Kidney (tissue), 14 donors: ENCODE results near the gene TPO. TPM values are rescaled to one million over a fixed set of nuclear protein-coding genes. Genes with fewer than 3 reads are reported as not detected.
A peak's percentile ranks its signal among the peaks of the same experiment; 100 is the strongest.

Experiments used
- DNase-seq, 5 donors: peaks; one replicate each; pipeline ENCODE4 v3.0.0-alpha.2; 2013 to 2020
- FAIRE-seq: peaks from 2 replicates; lab custom pipeline; 2012; peaks lifted over from hg19 to GRCh38; lab: Jason Lieb, UNC
- H3K27ac ChIP-seq, 2 donors: one replicate each; pipeline ENCODE4 v1.7.0; 2013; ENCODE audit warnings: low read depth in 2 of 2, low read length in 2 of 2, inconsistent platforms in 1 of 2
- H3K27me3 ChIP-seq: one replicate; pipeline ENCODE4 v1.7.1; 2013; ENCODE audit warnings: low read length, inconsistent platforms; ENCODE audit not compliant: control insufficient read depth, insufficient read depth
- H3K36me3 ChIP-seq, 3 donors: one replicate each; pipeline versions ENCODE4 v1.7.0 to v1.7.1; 2013; ENCODE audit warnings: low read length in 3 of 3, control low read depth in 1 of 3, inconsistent platforms in 1 of 3; ENCODE audit not compliant: insufficient read depth in 3 of 3, control insufficient read depth in 2 of 3
- H3K4me1 ChIP-seq, 3 donors: one replicate each; pipeline versions ENCODE4 v1.7.0 to v1.7.1; 2013; ENCODE audit warnings: low read length in 3 of 3, inconsistent platforms in 1 of 3, low read depth in 1 of 3; ENCODE audit not compliant: control insufficient read depth in 2 of 3, insufficient read depth in 2 of 3
- H3K4me3 ChIP-seq, 3 donors: one replicate each; pipeline versions ENCODE4 v1.7.0 to v1.8.1; 2013; ENCODE audit warnings: low read length in 3 of 3, control low read depth in 1 of 3, inconsistent platforms in 1 of 3
- H3K9ac ChIP-seq, 3 donors: one replicate each; pipeline versions ENCODE4 v1.7.0 to v1.7.1; 2013; ENCODE audit warnings: low read length in 3 of 3, control low read depth in 1 of 3, inconsistent platforms in 1 of 3
- H3K9me3 ChIP-seq, 3 donors: one replicate each; pipeline versions ENCODE4 v1.7.0 to v1.7.1; 2013; ENCODE audit warnings: low read length in 3 of 3, control low read depth in 1 of 3, inconsistent platforms in 1 of 3; ENCODE audit not compliant: control insufficient read depth in 2 of 3, insufficient read depth in 1 of 3
- CTCF ChIP-seq: IDR thresholded peaks from 3 replicates; pipeline ENCODE4 v1.5.1; 2012; ENCODE audit warnings: mild to moderate bottlenecking, moderate library complexity, borderline replicate concordance; ENCODE audit not compliant: insufficient read depth; ENCODE audit errors: extremely low read depth
- intact Hi-C: fragments of 100-400 bp; cut with DNase I; formaldehyde crosslinking; loops from one replicate; pipeline ENCODE4 v1.11.1; 2022
- polyA plus RNA-seq: library from polyadenylated mRNA; stranded (reverse); fragments of 350-450 nt; fragmentation: Illumina TruSeq; extraction: RNeasy Lipid Tissue Mini Kit (QIAGEN cat#74804); gene quantifications from one replicate; pipeline ENCODE4 v1.2.3, GENCODE V29; 2014; ENCODE audit warnings: low read depth, low replicate concordance; ENCODE audit not compliant: insufficient read depth
- total RNA-seq: library from RNA; stranded (reverse); fragmentation: NEBNext Ultra II Directional; extraction: Animal tissue kit (Norgen Biotek cat#: 25700); gene quantifications from one replicate; pipeline ENCODE4 v1.2.1, GENCODE V29; 2021
- donor health status: control.
- donor health status: control.
- donor health status: control.
- donor health status: control.
- donor health status: control.
- donor health status: DM: yes; HTN: yes; CAD: no.
- donor health status: Normal renal cell carcinoma (clear cell type).

The TPO gene
- total and polyA plus RNA-seq, 2 donors from 2014 or later, result not detected

- Histone ChIP-seq H3K4me3 (no peak overlapping the region), H3K27ac (no peak overlapping the region), H3K9me3 (no peaks in the 10 kb centered on the region), H3K36me3 (no peaks in the 10 kb centered on the region), H3K4me1 (no peaks in the 10 kb centered on the region), H3K9ac (no peak overlapping the region), H3K27me3 (no peaks in the 10 kb centered on the region)
- DNase-seq, result peak in 2 of 5 donors; percentile 23 to 60
- no peak for TF ChIP-seq CTCF
- intact Hi-C loops, result no loop called here
- no peak for FAIRE-seq
These were observed 126.7 kb downstream of the TPO start for GRCh38 chr2:1539973-1540372.

- DNase-seq, result peak in 2 of 5 donors; percentile 34 to 59
- H3K36me3 ChIP-seq, result no peaks in the 10 kb centered on the region
- intact Hi-C loops, result no loop called here
- no peaks in the 10 kb centered on the region for H3K9me3 ChIP-seq
- no peak overlapping the region for H3K4me3 ChIP-seq
- H3K4me1 ChIP-seq, result no peaks in the 10 kb centered on the region
- no peak for TF ChIP-seq CTCF
- no peak for FAIRE-seq
- no peak overlapping the region for H3K27ac ChIP-seq
- H3K27me3 ChIP-seq, result no peaks in the 10 kb centered on the region
- H3K9ac ChIP-seq, result no peak overlapping the region
These were observed 127.2 kb downstream of the TPO start for GRCh38 chr2:1540481-1540880.

GRCh38 chr2:1541040-1541439 is 127.8 kb downstream of the TPO start:
- Histone ChIP-seq H3K27me3 (no peaks in the 10 kb centered on the region), H3K9me3 (no peaks in the 10 kb centered on the region), H3K36me3 (no peaks in the 10 kb centered on the region), H3K4me3 (no peak overlapping the region), H3K9ac (no peak overlapping the region), H3K4me1 (no peaks in the 10 kb centered on the region), H3K27ac (no peak overlapping the region)
- intact Hi-C loops, result no loop called here
- TF ChIP-seq CTCF, result no peak
- DNase-seq (peak in 2 of 5 donors; percentile 20 to 32), FAIRE-seq (no peak)
